PFSK-1 (cell line): ENCODE data around the gene SORL1.

Experiments
- POLR2AphosphoS5 ChIP-seq: IDR thresholded peaks from 2 replicates; pipeline ENCODE4 v1.6.1; 2012; ENCODE audit warnings: low read depth, mild to moderate bottlenecking, control low read depth, low read length, moderate library complexity
- TAF1 ChIP-seq: IDR thresholded peaks from 2 replicates; pipeline ENCODE4 v1.6.1; 2012; ENCODE audit warnings: low read length, control low read depth, borderline replicate concordance; ENCODE audit not compliant: insufficient read depth
- TF ChIP-seq, protein P1 (sequence below), 2 experiments: IDR thresholded peaks; 2 replicates each; pipeline versions ENCODE4 v1.6.1 to v1.8.0; 2011 to 2012; ENCODE audit warnings: low read depth in 2 of 2, low read length in 2 of 2, control low read depth in 1 of 2, inconsistent platforms in 1 of 2, mild to moderate bottlenecking in 1 of 2, moderate library complexity in 1 of 2; ENCODE audit not compliant: insufficient read depth in 1 of 2

- TF ChIP-seq POLR2AphosphoS5 = no peak
- TF ChIP-seq, protein P1, sequence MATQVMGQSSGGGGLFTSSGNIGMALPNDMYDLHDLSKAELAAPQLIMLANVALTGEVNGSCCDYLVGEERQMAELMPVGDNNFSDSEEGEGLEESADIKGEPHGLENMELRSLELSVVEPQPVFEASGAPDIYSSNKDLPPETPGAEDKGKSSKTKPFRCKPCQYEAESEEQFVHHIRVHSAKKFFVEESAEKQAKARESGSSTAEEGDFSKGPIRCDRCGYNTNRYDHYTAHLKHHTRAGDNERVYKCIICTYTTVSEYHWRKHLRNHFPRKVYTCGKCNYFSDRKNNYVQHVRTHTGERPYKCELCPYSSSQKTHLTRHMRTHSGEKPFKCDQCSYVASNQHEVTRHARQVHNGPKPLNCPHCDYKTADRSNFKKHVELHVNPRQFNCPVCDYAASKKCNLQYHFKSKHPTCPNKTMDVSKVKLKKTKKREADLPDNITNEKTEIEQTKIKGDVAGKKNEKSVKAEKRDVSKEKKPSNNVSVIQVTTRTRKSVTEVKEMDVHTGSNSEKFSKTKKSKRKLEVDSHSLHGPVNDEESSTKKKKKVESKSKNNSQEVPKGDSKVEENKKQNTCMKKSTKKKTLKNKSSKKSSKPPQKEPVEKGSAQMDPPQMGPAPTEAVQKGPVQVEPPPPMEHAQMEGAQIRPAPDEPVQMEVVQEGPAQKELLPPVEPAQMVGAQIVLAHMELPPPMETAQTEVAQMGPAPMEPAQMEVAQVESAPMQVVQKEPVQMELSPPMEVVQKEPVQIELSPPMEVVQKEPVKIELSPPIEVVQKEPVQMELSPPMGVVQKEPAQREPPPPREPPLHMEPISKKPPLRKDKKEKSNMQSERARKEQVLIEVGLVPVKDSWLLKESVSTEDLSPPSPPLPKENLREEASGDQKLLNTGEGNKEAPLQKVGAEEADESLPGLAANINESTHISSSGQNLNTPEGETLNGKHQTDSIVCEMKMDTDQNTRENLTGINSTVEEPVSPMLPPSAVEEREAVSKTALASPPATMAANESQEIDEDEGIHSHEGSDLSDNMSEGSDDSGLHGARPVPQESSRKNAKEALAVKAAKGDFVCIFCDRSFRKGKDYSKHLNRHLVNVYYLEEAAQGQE (IDR thresholded peaks at IDR 0.05; ENCODE audit: insufficient read depth in 1 of 2, low read depth in 2 of 2, low read length in 2 of 2) = no peak
- no peak for TF ChIP-seq TAF1
These were observed 114.4 kb downstream of the SORL1 start for GRCh38 chr11:121566279-121567168.
